Neural progenitor cell (in vitro differentiated cells): ENCODE data around the gene LENG9. TPM values are rescaled to one million over a fixed set of nuclear protein-coding genes. Genes with fewer than 3 reads are reported as not detected.

Experiments
- DNase-seq: peaks from one replicate; pipeline ENCODE4 v3.0.0-alpha.2; 2016; ENCODE audit warnings: low spot score
- H2AFZ ChIP-seq: fragments of 200-600 bp; sonication (generic); replicated peaks from 2 replicates; pipeline ENCODE4 v1.6.1; 2016; ENCODE audit warnings: antibody characterized with exemption
- H3F3A ChIP-seq: fragments of 200-600 bp; sonication (generic); 2 replicates; pipeline ENCODE4 v1.6.1; 2016; ENCODE audit warnings: antibody characterized with exemption, low read depth
- H3K27ac ChIP-seq: fragments of 200-600 bp; sonication (generic); 2 replicates; pipeline ENCODE4 v1.5.1; 2016; ENCODE audit warnings: mild to moderate bottlenecking
- H3K27me3 ChIP-seq: fragments of 200-600 bp; sonication (generic); 2 replicates; pipeline ENCODE4 v1.6.1; 2016; ENCODE audit warnings: mild to moderate bottlenecking, moderate library complexity
- H3K36me3 ChIP-seq: fragments of 200-600 bp; sonication (generic); 2 replicates; pipeline ENCODE4 v1.5.1; 2016
- H3K4me1 ChIP-seq: fragments of 200-600 bp; sonication (generic); 2 replicates; pipeline ENCODE4 v1.6.1; 2016; ENCODE audit warnings: mixed run types
- H3K4me2 ChIP-seq: fragments of 200-600 bp; sonication (generic); 2 replicates; pipeline ENCODE4 v1.6.1; 2016
- H3K4me3 ChIP-seq: fragments of 200-600 bp; sonication (generic); 2 replicates; pipeline ENCODE4 v1.5.1; 2016
- H3K79me2 ChIP-seq: fragments of 200-600 bp; sonication (generic); 2 replicates; pipeline ENCODE4 v1.6.1; 2016; ENCODE audit warnings: low read depth
- H3K9ac ChIP-seq: fragments of 200-600 bp; sonication (generic); 2 replicates; pipeline ENCODE4 v1.6.1; 2016
- H3K9me3 ChIP-seq: fragments of 200-600 bp; sonication (generic); 2 replicates; pipeline ENCODE4 v1.5.1; 2016; ENCODE audit warnings: low read depth
- H4K20me1 ChIP-seq: fragments of 200-600 bp; sonication (generic); 2 replicates; pipeline ENCODE4 v1.6.1; 2016; ENCODE audit warnings: low read depth
- H3K27ac Mint-ChIP-seq: 3 replicates; pipeline ENCODE4 v1.8.0; 2021; ENCODE audit warnings: mixed read lengths
- H3K27me3 Mint-ChIP-seq: 2 replicates; pipeline ENCODE4 v1.8.0; 2022; ENCODE audit warnings: low read depth, mild to moderate bottlenecking, inconsistent platforms, moderate library complexity, mixed read lengths; ENCODE audit not compliant: insufficient read depth
- H3K36me3 Mint-ChIP-seq: 3 replicates; pipeline ENCODE4 v1.8.0; 2021; ENCODE audit warnings: mixed read lengths
- H3K4me1 Mint-ChIP-seq: 3 replicates; pipeline ENCODE4 v1.8.0; 2021; ENCODE audit warnings: mixed read lengths
- H3K4me3 Mint-ChIP-seq: 3 replicates; pipeline ENCODE4 v1.8.0; 2021; ENCODE audit warnings: mild to moderate bottlenecking, moderate library complexity, mixed read lengths
- H3K9me3 Mint-ChIP-seq: 3 replicates; pipeline ENCODE4 v1.8.0; 2020; ENCODE audit warnings: mixed read lengths
- EZH2 ChIP-seq: fragments of 200-600 bp; sonication (generic); IDR thresholded peaks from 2 replicates; pipeline ENCODE4 v1.6.1; 2017; ENCODE audit warnings: antibody characterized with exemption, mild to moderate bottlenecking, moderate library complexity
- EZH2phosphoT487 ChIP-seq: fragments of 200-600 bp; sonication (generic); IDR thresholded peaks from 2 replicates; pipeline ENCODE4 v1.6.1; 2017; ENCODE audit warnings: antibody characterized with exemption
- total RNA-seq: library from RNA; depleted of rRNA; stranded (reverse); fragments of >200 nt; gene quantifications from 2 replicates; pipeline ENCODE4 v1.2.3, GENCODE V29; 2015; ENCODE audit warnings: low replicate concordance
- TF ChIP-seq, protein P1 (sequence below): fragments of 200-600 bp; sonication (generic); IDR thresholded peaks from 2 replicates; pipeline ENCODE4 v1.5.1; 2017; ENCODE audit warnings: antibody characterized with exemption, mild to moderate bottlenecking

Gene LENG9
- total RNA-seq, 1 donor from 2014 or later, result 0.79 TPM

DNA sequence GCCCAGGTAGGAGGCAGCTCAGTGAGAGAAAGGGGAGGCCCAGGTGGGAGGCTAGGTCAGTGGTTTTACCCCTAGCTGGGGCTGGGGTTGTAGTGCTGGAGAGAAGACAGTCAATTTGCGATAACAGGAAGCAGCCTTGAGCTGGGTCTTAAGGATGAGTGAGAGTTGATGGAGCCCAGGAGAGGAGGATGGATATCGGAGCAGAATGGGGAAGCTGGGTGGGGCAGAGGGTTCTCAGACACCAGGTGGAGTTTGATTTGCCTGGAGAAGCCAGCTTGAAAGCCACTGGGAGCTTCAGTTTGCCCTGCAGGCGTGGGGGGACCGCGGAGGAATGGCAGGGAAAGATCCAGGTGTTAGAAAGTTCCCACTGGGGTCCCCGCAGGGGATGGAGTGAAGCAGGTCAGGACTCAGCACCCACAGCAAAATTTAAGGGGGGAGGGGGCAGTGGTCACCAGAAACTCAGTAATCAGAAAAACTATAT is 10.4 kb upstream of the LENG9 start:
- Histone ChIP-seq H3F3A (no peaks in the 10 kb centered on the region), H3K4me3 (no peak overlapping the region), H3K27ac (no peak overlapping the region), H3K27me3 (peaks cover 46% of the 10 kb centered on the region), H3K9me3 (no peaks in the 10 kb centered on the region), H3K36me3 (no peaks in the 10 kb centered on the region), H4K20me1 (no peaks in the 10 kb centered on the region), H3K4me2 (no peak overlapping the region), H3K79me2 (no peaks in the 10 kb centered on the region), H2AFZ (no peak overlapping the region), H3K4me1 (peaks cover 14% of the 10 kb centered on the region), H3K9ac (no peak overlapping the region)
- no peak for DNase-seq
- no peaks in the 10 kb centered on the region for H3K36me3 Mint-ChIP-seq
- peaks cover 22% of the 10 kb centered on the region for H3K27me3 Mint-ChIP-seq
- TF ChIP-seq, protein P1, sequence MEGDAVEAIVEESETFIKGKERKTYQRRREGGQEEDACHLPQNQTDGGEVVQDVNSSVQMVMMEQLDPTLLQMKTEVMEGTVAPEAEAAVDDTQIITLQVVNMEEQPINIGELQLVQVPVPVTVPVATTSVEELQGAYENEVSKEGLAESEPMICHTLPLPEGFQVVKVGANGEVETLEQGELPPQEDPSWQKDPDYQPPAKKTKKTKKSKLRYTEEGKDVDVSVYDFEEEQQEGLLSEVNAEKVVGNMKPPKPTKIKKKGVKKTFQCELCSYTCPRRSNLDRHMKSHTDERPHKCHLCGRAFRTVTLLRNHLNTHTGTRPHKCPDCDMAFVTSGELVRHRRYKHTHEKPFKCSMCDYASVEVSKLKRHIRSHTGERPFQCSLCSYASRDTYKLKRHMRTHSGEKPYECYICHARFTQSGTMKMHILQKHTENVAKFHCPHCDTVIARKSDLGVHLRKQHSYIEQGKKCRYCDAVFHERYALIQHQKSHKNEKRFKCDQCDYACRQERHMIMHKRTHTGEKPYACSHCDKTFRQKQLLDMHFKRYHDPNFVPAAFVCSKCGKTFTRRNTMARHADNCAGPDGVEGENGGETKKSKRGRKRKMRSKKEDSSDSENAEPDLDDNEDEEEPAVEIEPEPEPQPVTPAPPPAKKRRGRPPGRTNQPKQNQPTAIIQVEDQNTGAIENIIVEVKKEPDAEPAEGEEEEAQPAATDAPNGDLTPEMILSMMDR, result no peak
- TF ChIP-seq EZH2 (no peak), EZH2phosphoT487 (no peak)
- no peak overlapping the region for H3K27ac Mint-ChIP-seq
- no peak overlapping the region for H3K4me3 Mint-ChIP-seq
- no peaks in the 10 kb centered on the region for H3K9me3 Mint-ChIP-seq
- peaks cover 27% of the 10 kb centered on the region for H3K4me1 Mint-ChIP-seq

DNA sequence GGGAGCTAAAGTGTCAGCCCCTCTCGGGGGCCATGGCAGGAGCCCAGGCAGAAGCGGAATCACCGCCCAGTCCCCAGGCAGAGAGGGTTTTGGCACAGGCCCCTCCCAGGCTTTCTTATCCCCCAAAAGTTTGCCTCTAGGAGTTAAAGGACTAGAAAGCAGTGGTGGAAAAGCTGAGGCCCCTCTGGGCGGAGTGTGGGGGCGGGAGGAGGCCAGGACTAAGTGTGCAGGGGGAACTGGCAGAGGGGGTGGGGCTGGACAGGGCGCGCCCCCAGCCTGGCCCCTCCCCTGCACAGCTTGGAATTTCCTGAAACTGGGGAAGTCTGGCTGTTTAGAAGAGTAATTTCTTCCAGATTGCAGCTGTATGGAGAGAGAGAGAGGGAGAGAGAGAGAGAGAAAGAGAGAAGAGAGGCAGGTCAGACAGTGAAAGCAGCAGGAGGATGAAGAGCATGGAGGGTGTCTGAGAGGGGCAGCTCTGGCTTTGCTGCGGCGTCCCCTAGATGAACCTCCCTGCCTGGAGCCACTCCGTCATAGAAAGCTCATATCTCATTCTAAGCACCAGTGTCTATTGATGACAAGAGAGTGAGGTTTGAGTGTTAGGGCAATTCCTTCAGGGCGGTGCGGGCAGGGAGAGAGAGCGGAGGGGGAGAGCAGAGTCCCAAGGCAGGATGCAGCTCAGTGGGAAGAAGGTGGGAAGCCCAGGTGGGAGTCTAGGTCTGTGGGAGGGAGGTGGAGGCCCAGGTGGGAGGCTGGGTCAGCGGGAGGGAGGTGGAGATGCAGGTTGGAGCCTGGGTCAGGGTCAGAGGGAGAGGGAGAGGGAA is 9.7 kb upstream of the LENG9 start, which contains the start of gene CDC42EP5:
CDC42EP5 (minus strand) TSS at position 226 of the 821 bp plus-strand sequence. CDS start 7,749 bp downstream, outside the sequence.
- H3K9ac ChIP-seq, result no peak within 1 kb of the TSS
- H3K36me3 ChIP-seq, result no peaks in the 10 kb centered on the region
- H3K27me3 ChIP-seq, result peaks cover 52% of the 10 kb centered on the region
- H3K9me3 Mint-ChIP-seq, result no peaks in the 10 kb centered on the region
- peaks cover 23% of the 10 kb centered on the region for H3K27me3 Mint-ChIP-seq
- peak within 1 kb of the TSS; percentile 77 for H3K4me3 Mint-ChIP-seq
- H4K20me1 ChIP-seq, result no peaks in the 10 kb centered on the region
- peak within 1 kb of the TSS; percentile 40 for H3K4me2 ChIP-seq
- H3F3A ChIP-seq, result no peaks in the 10 kb centered on the region
- H3K4me1 Mint-ChIP-seq, result peaks cover 27% of the 10 kb centered on the region
- H3K4me1 ChIP-seq, result peaks cover 14% of the 10 kb centered on the region
- no peak within 1 kb of the TSS for H3K27ac ChIP-seq
- no peaks in the 10 kb centered on the region for H3K79me2 ChIP-seq
- TF ChIP-seq EZH2phosphoT487 (no peak), EZH2 (no peak)
- DNase-seq, result peak; percentile 32
- H3K27ac Mint-ChIP-seq, result peak within 1 kb of the TSS; percentile 89
- no peaks in the 10 kb centered on the region for H3K36me3 Mint-ChIP-seq
- H2AFZ ChIP-seq, result peak within 1 kb of the TSS; percentile 48
- no peaks in the 10 kb centered on the region for H3K9me3 ChIP-seq
- H3K4me3 ChIP-seq, result peak within 1 kb of the TSS; percentile 3

DNA sequence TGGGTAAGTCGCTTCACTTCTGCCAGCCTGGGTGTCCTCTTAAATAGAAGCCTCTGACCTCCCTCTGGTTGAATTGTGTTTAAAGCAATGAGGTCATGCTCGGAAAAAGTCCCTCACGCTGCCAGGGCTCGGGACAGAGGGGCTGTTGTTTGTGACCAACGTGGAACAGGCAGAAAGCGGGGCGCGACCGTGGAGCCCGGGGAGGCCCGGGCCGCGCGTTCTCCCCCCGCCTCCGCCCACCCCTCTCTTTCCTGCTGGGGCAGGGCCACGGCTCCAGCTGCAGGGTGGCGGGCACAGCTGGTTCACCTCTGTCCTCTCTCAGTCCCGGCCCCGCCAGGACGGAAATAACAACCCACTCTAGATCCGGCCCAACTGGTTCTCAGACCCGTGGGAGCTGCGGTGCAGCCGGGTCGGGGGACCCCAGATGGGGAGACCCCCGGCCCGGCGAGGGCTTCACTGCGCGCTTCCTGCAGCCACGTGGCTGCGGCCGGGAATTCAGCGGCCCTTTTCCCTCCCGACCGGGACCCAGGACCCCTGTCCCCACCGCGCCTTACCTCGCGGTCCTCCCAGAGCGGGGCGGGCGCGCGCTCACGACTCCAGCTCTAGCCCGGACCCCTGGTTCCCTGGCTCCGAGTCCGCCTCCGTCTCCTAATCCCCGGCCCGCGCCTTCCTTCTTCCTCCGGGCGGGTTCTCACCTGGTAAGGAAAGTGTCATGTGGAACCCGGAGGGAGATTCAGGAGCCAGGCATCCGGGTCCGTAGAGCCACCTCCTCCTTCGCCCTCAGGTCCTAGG is 7.6 kb upstream of the LENG9 start:
- peaks cover 73% of the 10 kb centered on the region for H3K27me3 ChIP-seq
- H3K9ac ChIP-seq, result no peak overlapping the region
- no peaks in the 10 kb centered on the region for H3K9me3 ChIP-seq
- H3K9me3 Mint-ChIP-seq, result no peaks in the 10 kb centered on the region
- H3K4me3 ChIP-seq, result peak overlapping the region; percentile 40
- H3K4me1 Mint-ChIP-seq, result peaks cover 23% of the 10 kb centered on the region
- TF ChIP-seq, protein P1, result no peak
- TF ChIP-seq EZH2phosphoT487 (peak; percentile 43), EZH2 (peak; percentile 69)
- H2AFZ ChIP-seq, result peak overlapping the region; percentile 73
- H3K4me3 Mint-ChIP-seq, result peak overlapping the region; percentile 77
- H3K4me2 ChIP-seq, result peak overlapping the region; percentile 76
- H3K36me3 Mint-ChIP-seq, result no peaks in the 10 kb centered on the region
- H3K4me1 ChIP-seq, result peaks cover 14% of the 10 kb centered on the region
- no peak overlapping the region for H3K27ac ChIP-seq
- H3K27me3 Mint-ChIP-seq, result peaks cover 14% of the 10 kb centered on the region
- peak; percentile 49 for DNase-seq
- H3K79me2 ChIP-seq, result no peaks in the 10 kb centered on the region
- H3K36me3 ChIP-seq, result no peaks in the 10 kb centered on the region
- no peaks in the 10 kb centered on the region for H4K20me1 ChIP-seq
- no peak overlapping the region for H3K27ac Mint-ChIP-seq
- peaks cover 3% of the 10 kb centered on the region for H3F3A ChIP-seq
